ENCODE data around the gene STT3B. TPM values are rescaled to one million over a fixed set of nuclear protein-coding genes. Genes with fewer than 3 reads are reported as not detected.

Gene STT3B
- total RNA-seq, 1 donor from 2014 or later: 190 TPM

GRCh38 chr3:31635545-31635944 lies 102.8 kb downstream of the STT3B start:
- DNase-seq (ENCODE audit: low spot score in 2 of 2) (no peak), FAIRE-seq (no peak)

GRCh38 chr3:31636049-31636448 lies 103.3 kb downstream of the STT3B start:
- DNase-seq (ENCODE audit: low spot score in 2 of 2) (no peak), FAIRE-seq (no peak)

GRCh38 chr3:31636694-31637442 lies 104.1 kb downstream of the STT3B start:
- DNase-seq (ENCODE audit: low spot score in 2 of 2) (no peak), FAIRE-seq (no peak)

DNA sequence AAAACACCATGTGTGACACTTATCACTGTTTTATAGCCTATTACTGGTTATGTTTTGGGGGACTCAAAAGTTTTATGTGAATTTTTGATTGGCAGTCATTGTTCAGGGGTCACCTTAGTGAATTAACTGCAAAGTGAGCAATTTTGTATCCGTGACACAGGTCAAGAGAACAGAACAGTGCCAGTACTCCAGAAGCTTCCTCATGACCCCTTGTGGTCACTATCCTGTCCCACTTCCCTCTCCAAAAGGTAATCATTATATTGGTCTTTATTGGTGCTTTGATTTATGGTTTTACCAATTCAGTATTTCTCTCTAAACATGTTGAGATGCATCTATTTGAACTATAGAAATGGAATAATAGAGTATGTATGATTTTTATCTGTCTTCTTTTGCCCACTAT lies 107.1 kb downstream of the STT3B start:
- no peak for FAIRE-seq
- no peak for DNase-seq (ENCODE audit: low spot score in 2 of 2)

- no peak for DNase-seq (ENCODE audit: low spot score in 2 of 2)
- FAIRE-seq: no peak
Observed at GRCh38 chr3:31645256-31645655, 112.5 kb downstream of the STT3B start.

- DNase-seq (ENCODE audit: low spot score in 2 of 2) (no peak), FAIRE-seq (no peak)
Observed at GRCh38 chr3:31648286-31648968, 115.7 kb downstream of the STT3B start.

GRCh38 chr3:31652296-31652695 lies 119.6 kb downstream of the STT3B start:
- FAIRE-seq (no peak), DNase-seq (ENCODE audit: low spot score in 2 of 2) (no peak)

GRCh38 chr3:31653464-31653863 lies 120.7 kb downstream of the STT3B start:
- DNase-seq (ENCODE audit: low spot score in 2 of 2) (no peak), FAIRE-seq (no peak)

DNA sequence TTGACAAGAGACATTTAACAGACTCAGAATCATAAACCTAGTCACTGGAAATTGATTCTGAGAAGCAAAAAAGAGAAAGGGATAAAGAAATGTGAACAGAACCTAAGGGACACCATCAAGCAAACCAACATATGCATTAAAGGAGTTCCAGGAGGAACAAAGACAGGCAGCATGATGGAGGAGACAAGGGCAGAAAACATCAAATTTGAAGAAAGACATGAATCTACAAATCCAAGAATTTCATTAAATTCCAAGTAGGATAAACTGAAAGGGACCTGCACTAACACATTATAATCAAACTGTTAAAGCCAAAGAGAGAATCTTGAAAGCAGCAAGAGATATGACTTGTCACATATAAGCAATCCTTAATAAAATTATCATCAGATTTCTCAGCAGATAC lies 122.3 kb downstream of the STT3B start:
- no peak for FAIRE-seq
- no peak for DNase-seq (ENCODE audit: low spot score in 2 of 2)

DNA sequence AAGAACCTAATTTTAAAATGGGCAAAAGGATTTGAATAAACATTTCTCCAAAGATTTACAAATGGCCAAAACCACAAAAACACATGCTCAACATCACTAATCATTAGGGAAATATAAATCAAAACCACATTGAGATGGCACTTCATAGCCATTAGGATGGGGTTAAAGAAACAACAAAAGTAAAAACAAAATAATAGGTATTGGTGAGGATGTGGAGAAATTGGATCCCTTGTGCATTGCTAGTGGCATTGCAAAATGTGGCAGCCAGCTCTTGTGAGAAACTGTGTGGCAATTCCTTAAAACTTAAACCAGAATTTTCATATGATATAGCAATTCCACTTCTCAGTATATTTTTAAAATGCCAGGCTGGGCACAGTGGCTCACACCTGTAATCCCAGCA lies 126.5 kb downstream of the STT3B start:
- DNase-seq (ENCODE audit: low spot score in 2 of 2): no peak
- no peak for FAIRE-seq

GRCh38 chr3:31661286-31661685 lies 128.6 kb downstream of the STT3B start:
- no peak for DNase-seq (ENCODE audit: low spot score in 2 of 2)
- no peak for FAIRE-seq

DNA sequence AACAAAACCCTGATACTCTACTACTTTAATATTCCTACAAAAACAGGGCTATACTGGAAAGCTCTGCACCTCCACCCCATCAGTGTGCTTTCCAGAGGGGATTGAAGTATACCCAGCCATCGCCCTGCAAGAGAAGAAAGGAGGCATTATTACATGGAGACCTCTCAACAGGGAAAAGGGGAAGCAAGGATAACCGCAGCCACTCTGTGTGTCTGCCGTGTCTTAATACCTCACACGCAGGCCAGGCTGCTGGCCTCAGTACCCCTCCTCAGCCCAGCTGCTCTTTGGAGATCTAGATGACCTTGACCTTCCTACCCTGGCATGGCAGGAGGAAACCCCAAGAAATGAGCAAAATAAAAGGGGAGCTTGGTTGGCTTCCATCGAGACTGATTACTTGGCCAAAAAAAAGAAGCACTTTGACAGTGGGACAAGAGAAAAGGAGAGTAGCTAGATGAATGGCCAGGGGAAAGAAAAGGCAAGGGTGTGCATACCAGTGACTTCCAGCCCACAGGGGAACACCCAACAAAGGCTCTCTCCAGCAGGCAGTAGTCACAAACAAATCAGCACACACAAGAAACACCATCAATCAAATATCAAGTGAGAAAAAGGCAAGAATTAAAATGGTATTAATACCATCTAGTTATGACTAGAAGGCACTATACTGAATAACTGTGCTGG lies 129.4 kb downstream of the STT3B start:
- DNase-seq (ENCODE audit: low spot score in 2 of 2): no peak
- FAIRE-seq: no peak

DNA sequence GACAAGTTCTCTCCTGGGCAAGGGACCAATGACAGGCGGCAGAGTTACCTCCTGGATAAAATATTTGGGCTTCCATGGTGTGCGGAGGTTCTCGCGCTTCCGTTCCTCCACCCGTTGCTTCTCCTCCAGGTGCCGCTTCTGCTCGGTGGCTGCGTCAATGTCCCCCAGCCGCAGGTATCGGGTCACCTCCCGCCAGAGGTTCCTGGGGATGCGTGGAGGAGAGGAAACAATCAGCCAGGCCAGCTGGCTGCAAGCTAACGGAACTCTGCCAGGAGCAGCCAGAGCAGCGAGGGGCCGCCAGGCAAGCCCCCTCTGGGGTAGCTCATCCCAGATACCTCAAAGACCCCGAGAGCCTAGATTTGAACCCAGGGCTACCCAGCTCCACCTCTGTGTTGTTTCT lies 131.3 kb downstream of the STT3B start:
- FAIRE-seq (no peak), DNase-seq (ENCODE audit: low spot score in 2 of 2) (no peak)

GRCh38 chr3:31667582-31667981 lies 134.9 kb downstream of the STT3B start:
- DNase-seq (ENCODE audit: low spot score in 2 of 2): no peak
- FAIRE-seq: no peak

GRCh38 chr3:31668242-31668641 lies 135.5 kb downstream of the STT3B start:
- DNase-seq (ENCODE audit: low spot score in 2 of 2) (no peak), FAIRE-seq (no peak)

- FAIRE-seq (no peak), DNase-seq (ENCODE audit: low spot score in 2 of 2) (no peak)
Observed at GRCh38 chr3:31670136-31670535, 137.4 kb downstream of the STT3B start.

DNA sequence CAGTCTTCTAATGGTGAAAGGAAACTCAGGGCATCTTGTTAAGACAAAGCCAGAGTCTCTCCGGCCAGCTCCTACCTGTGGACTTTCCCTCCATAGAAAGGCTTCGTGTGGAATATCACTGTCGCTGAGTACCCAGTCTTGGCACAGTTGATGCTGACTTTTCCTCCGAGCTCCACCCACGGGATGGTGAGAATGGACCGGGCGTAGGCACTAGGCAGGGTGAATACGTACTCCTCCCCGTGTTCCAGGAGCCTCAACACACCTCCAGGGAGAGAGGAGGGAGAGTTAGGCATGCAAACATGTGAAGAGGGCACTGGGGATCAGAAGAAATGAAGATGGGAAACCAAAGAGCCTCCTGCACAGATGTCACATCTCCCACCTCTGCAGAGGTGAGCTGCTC lies 138.0 kb downstream of the STT3B start:
- FAIRE-seq (no peak), DNase-seq (ENCODE audit: low spot score in 2 of 2) (no peak)

DNA sequence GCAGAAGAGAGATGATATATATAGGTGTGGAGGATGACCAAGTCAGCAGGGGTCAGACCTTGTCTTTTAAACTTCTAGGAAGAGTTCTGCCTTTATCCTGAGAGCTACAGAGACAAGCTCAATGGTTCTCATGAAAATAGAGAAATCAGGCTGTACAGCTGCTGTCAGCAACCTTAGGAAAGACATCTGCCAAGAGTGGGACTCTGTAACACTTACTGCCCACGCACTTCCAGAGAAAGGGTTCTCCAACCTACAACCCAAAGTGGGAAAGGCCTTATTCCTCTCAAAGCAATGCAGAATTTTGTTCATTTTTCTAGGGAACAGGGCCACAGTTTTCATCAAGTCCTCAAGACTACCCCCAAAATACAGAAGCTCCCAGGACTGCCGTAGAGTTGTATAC lies 138.7 kb downstream of the STT3B start:
- FAIRE-seq (no peak), DNase-seq (ENCODE audit: low spot score in 2 of 2) (no peak)

DNA sequence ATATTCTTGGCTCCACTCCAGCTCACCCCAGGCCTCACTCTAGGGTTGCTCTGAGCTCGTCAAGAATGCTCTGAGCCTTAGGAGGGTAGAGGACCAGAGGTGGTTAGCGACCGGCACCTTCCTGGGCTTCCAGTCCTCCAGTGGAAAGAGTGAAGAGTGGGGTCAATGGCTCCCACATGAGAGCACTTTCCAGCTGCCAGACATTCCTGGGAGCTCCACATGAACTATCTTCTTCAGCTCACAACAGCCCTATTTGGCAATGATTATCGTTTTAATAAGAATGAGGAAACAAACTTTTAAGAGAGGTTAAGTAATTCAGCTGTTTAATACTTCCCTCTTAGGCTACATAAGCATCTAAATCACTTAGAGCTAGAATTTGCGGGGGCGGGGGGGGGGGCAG lies 139.3 kb downstream of the STT3B start:
- no peak for FAIRE-seq
- DNase-seq (ENCODE audit: low spot score in 2 of 2): no peak

GRCh38 chr3:31673950-31674349 lies 141.2 kb downstream of the STT3B start:
- FAIRE-seq (no peak), DNase-seq (ENCODE audit: low spot score in 2 of 2) (no peak)

DNA sequence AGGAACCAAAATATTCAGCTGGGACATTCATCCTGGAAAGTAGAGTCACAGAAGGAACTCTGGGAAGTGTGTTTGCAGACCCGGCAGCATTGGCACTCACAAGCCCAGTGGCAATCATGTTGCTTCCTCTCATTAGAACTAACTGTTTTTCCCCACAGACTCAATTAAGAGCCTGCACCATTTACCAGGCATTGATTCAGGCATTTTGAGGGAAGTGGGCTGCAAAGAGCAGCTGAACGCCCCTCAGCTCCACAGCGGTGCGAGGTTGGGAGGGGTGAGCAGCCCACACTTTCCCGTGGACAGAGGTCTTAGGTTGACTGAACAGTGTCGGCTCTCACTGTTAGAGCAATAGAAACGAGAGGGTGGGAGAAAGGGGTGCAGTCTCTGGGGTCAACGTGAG lies 143.8 kb downstream of the STT3B start:
- DNase-seq (ENCODE audit: low spot score in 2 of 2) (no peak), FAIRE-seq (no peak)
